DOHH2 (cell line): ENCODE results near the gene TCP11L1.

Experiments
- H3F3A ChIP-seq: fragments of 200-600 bp; sonication (generic), shearing (Covaris generic); 2 replicates; pipeline ENCODE4 v1.6.0; 2016; ENCODE audit warnings: antibody characterized with exemption, mild to moderate bottlenecking; ENCODE audit not compliant: control insufficient read depth, insufficient read depth
- H3K27ac ChIP-seq: fragments of 200-600 bp; sonication (generic); 2 replicates; pipeline ENCODE4 v1.5.1; 2014; ENCODE audit warnings: low read depth, mild to moderate bottlenecking, low read length, moderate library complexity
- H3K27me3 ChIP-seq: fragments of 200-600 bp; sonication (generic); 2 replicates; pipeline ENCODE4 v1.6.1; 2014; ENCODE audit warnings: mild to moderate bottlenecking, low read length, mixed read lengths; ENCODE audit not compliant: control insufficient read depth
- H3K36me3 ChIP-seq: fragments of 200-600 bp; sonication (generic); 2 replicates; pipeline ENCODE4 v1.6.1; 2014; ENCODE audit warnings: mild to moderate bottlenecking, low read length, moderate library complexity, mixed read lengths; ENCODE audit not compliant: control insufficient read depth
- H3K4me1 ChIP-seq: fragments of 200-600 bp; sonication (generic); 2 replicates; pipeline ENCODE4 v1.6.1; 2014; ENCODE audit warnings: mild to moderate bottlenecking, low read length, mixed read lengths; ENCODE audit not compliant: control insufficient read depth
- H3K4me2 ChIP-seq: fragments of 200-600 bp; sonication (generic); 2 replicates; pipeline ENCODE4 v1.6.0; 2014; ENCODE audit warnings: mild to moderate bottlenecking, low read length, moderate library complexity
- H3K4me3 ChIP-seq: fragments of 200-600 bp; sonication (generic); 2 replicates; pipeline ENCODE4 v1.5.1; 2014; ENCODE audit warnings: mild to moderate bottlenecking, low read length, mixed read lengths
- H3K79me2 ChIP-seq: fragments of 200-600 bp; sonication (generic); 2 replicates; pipeline ENCODE4 v1.6.1; 2014; ENCODE audit warnings: mild to moderate bottlenecking, low read length, mixed read lengths; ENCODE audit not compliant: control insufficient read depth
- H3K9me2 ChIP-seq: fragments of 200-600 bp; sonication (generic); replicated peaks from 2 replicates; pipeline ENCODE4 v1.6.1; 2014; ENCODE audit warnings: mild to moderate bottlenecking, low read length, mixed read lengths; ENCODE audit not compliant: control insufficient read depth
- H3K9me3 ChIP-seq: fragments of 200-600 bp; sonication (generic); 2 replicates; pipeline ENCODE4 v1.6.1; 2014; ENCODE audit warnings: antibody characterized with exemption, low read length, mixed read lengths; ENCODE audit not compliant: control insufficient read depth, insufficient read depth
- H4K20me1 ChIP-seq: fragments of 200-600 bp; sonication (generic); 2 replicates; pipeline ENCODE4 v1.6.0; 2014; ENCODE audit warnings: low read depth, mild to moderate bottlenecking, antibody characterized with exemption, low read length, moderate library complexity; ENCODE audit not compliant: control insufficient read depth, insufficient read depth
- EZH2phosphoT487 ChIP-seq: fragments of 200-600 bp; sonication (generic); IDR thresholded peaks from 2 replicates; pipeline ENCODE4 v1.6.1; 2017; ENCODE audit warnings: borderline replicate concordance, mild to moderate bottlenecking, antibody characterized with exemption, low read length, moderate library complexity, mixed read lengths
- TF ChIP-seq, protein P1 (sequence below): fragments of 200-600 bp; sonication (generic); IDR thresholded peaks from one replicate; pipeline ENCODE4 v1.5.1; 2014; ENCODE audit warnings: antibody characterized with exemption, mild to moderate bottlenecking, low read depth, low read length; ENCODE audit not compliant: poor library complexity, severe bottlenecking

Gene TCP11L1

GRCh38 chr11:33040862-33041453 lies 1.6 kb downstream of the TCP11L1 start:
- H3K9me3 ChIP-seq = no peaks in the 10 kb centered on the region
- peak overlapping the region; percentile 90 for H3K4me2 ChIP-seq
- no peak overlapping the region for H3K27ac ChIP-seq
- TF ChIP-seq, protein P1, sequence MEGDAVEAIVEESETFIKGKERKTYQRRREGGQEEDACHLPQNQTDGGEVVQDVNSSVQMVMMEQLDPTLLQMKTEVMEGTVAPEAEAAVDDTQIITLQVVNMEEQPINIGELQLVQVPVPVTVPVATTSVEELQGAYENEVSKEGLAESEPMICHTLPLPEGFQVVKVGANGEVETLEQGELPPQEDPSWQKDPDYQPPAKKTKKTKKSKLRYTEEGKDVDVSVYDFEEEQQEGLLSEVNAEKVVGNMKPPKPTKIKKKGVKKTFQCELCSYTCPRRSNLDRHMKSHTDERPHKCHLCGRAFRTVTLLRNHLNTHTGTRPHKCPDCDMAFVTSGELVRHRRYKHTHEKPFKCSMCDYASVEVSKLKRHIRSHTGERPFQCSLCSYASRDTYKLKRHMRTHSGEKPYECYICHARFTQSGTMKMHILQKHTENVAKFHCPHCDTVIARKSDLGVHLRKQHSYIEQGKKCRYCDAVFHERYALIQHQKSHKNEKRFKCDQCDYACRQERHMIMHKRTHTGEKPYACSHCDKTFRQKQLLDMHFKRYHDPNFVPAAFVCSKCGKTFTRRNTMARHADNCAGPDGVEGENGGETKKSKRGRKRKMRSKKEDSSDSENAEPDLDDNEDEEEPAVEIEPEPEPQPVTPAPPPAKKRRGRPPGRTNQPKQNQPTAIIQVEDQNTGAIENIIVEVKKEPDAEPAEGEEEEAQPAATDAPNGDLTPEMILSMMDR = no peak
- TF ChIP-seq EZH2phosphoT487 = no peak
- peaks cover 6% of the 10 kb centered on the region; the same call in 1 of the 2 replicates for H3K79me2 ChIP-seq
- peak overlapping the region; percentile 84 for H3K4me3 ChIP-seq
- H3K4me1 ChIP-seq = peaks cover 17% of the 10 kb centered on the region
- H4K20me1 ChIP-seq = no peaks in the 10 kb centered on the region
- no peaks in the 10 kb centered on the region for H3K9me2 ChIP-seq
- no peaks in the 10 kb centered on the region for H3K27me3 ChIP-seq
- H3F3A ChIP-seq = 0 out of 2 replicates have a peak, but pooled peaks cover 5% of the 10 kb centered on the region
- peaks cover 9% of the 10 kb centered on the region; the same call in 1 of the 2 replicates for H3K36me3 ChIP-seq

DNA sequence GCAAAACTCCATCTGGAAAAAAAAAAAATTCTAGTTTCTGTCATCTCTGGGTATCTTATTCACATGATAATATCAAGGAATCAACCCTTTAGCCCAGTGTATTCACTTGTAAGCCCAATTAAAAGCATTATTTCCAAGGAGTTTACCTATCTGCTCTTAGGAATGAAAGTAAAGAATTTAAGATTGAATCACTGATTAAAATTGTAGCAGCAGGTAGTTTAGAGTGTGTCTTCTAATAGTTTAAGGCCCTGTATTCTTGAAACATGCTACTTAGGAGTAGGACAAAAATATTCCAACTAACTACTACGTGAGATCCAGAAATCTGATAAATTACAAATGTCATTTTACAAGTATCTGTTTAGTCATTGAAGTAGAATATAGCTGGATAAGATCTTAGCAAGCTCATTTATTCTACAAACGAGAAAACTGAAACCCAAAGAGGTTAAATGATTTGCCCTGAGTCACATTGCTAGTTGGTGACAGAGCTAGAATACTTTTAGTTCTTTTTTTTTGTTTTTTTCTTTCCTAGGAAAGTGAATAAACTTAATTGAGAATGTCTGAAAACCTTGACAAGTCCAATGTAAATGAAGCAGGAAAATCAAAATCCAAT lies 4.0 kb downstream of the TCP11L1 start:
- Histone ChIP-seq H3F3A (0 out of 2 replicates have a peak, but pooled peaks cover 5% of the 10 kb centered on the region), H4K20me1 (no peaks in the 10 kb centered on the region), H3K4me3 (no peak overlapping the region), H3K4me2 (no peak overlapping the region), H3K27me3 (no peaks in the 10 kb centered on the region), H3K27ac (no peak overlapping the region), H3K9me3 (no peaks in the 10 kb centered on the region), H3K79me2 (peaks cover 6% of the 10 kb centered on the region; the same call in 1 of the 2 replicates), H3K9me2 (no peaks in the 10 kb centered on the region), H3K36me3 (peaks cover 18% of the 10 kb centered on the region), H3K4me1 (peaks cover 17% of the 10 kb centered on the region)
- TF ChIP-seq, protein P1 = no peak
- TF ChIP-seq EZH2phosphoT487 = no peak

DNA sequence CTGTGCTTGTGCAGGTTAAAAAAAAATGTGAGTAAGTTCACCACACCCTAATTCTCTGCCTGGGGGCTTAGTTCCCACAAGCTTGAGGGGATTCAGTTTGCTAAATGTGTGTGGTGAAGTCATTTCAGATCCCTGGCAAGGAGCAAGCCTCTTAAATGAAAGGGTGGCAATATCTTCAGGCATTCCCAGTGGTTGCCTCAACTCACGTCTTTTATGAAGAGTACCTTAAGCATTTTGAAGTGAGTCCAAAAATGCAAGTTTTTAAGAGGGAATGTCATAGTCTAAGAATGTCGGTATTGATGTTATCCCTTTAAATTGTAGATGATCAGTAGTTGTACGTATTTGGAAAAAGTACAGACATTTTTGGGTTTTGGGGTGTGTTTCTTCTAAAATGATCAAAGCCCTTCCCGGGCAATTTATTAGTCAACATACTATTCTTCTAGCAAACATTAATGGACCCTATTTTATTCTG lies 4.9 kb downstream of the TCP11L1 start:
- H3K9me3 ChIP-seq = no peaks in the 10 kb centered on the region
- no peaks in the 10 kb centered on the region for H3K9me2 ChIP-seq
- H3K27me3 ChIP-seq = no peaks in the 10 kb centered on the region
- TF ChIP-seq EZH2phosphoT487 = no peak
- TF ChIP-seq, protein P1 = no peak
- 0 out of 2 replicates have a peak, but pooled peaks cover 5% of the 10 kb centered on the region for H3F3A ChIP-seq
- peaks cover 18% of the 10 kb centered on the region for H3K36me3 ChIP-seq
- H3K4me3 ChIP-seq = no peak overlapping the region
- no peak overlapping the region for H3K27ac ChIP-seq
- no peak overlapping the region for H3K4me2 ChIP-seq
- H4K20me1 ChIP-seq = no peaks in the 10 kb centered on the region
- peaks cover 6% of the 10 kb centered on the region; the same call in 1 of the 2 replicates for H3K79me2 ChIP-seq
- H3K4me1 ChIP-seq = peaks cover 15% of the 10 kb centered on the region
